Smooth muscle cell (in vitro differentiated cells): ENCODE data around the gene THSD4. TPM values are rescaled to one million over a fixed set of nuclear protein-coding genes. Genes with fewer than 3 reads are reported as not detected.
A peak's percentile ranks its signal among the peaks of the same experiment; 100 is the strongest.

ENCODE experiments used
- DNase-seq: peaks from one replicate; lab custom pipeline; 2025; ENCODE audit not compliant: unreplicated experiment; lab: John Stamatoyannopoulos, UW
- H2AFZ ChIP-seq: fragments of 200-600 bp; sonication (generic); 2 replicates; pipeline ENCODE4 v1.6.0; 2016; ENCODE audit warnings: antibody characterized with exemption, low read depth, mild to moderate bottlenecking
- H3F3A ChIP-seq: fragments of 200-600 bp; sonication (generic); 2 replicates; pipeline ENCODE4 v1.6.0; 2017; ENCODE audit warnings: antibody characterized with exemption, low read depth
- H3K27ac ChIP-seq: fragments of 200-600 bp; sonication (generic); 2 replicates; pipeline ENCODE4 v1.5.1; 2016; ENCODE audit warnings: low read depth, mild to moderate bottlenecking
- H3K27me3 ChIP-seq: fragments of 200-600 bp; sonication (generic); 2 replicates; pipeline ENCODE4 v1.6.1; 2016; ENCODE audit warnings: low read depth, mild to moderate bottlenecking
- H3K36me3 ChIP-seq: fragments of 200-600 bp; sonication (generic); 2 replicates; pipeline ENCODE4 v1.5.1; 2016; ENCODE audit warnings: low read depth
- H3K4me1 ChIP-seq: fragments of 200-600 bp; sonication (generic); 2 replicates; pipeline ENCODE4 v1.5.1; 2016; ENCODE audit warnings: low read depth
- H3K4me2 ChIP-seq: fragments of 200-600 bp; sonication (generic); 2 replicates; pipeline ENCODE4 v1.6.0; 2016; ENCODE audit warnings: mild to moderate bottlenecking
- H3K4me3 ChIP-seq: fragments of 200-600 bp; sonication (generic); 2 replicates; pipeline ENCODE4 v1.5.1; 2016; ENCODE audit warnings: mild to moderate bottlenecking
- H3K79me2 ChIP-seq: fragments of 200-600 bp; sonication (generic); 2 replicates; pipeline ENCODE4 v1.6.0; 2016; ENCODE audit warnings: low read depth, mild to moderate bottlenecking
- H3K9ac ChIP-seq: fragments of 200-600 bp; sonication (generic); 2 replicates; pipeline ENCODE4 v1.6.0; 2016; ENCODE audit warnings: low read depth
- H3K9me3 ChIP-seq: fragments of 200-600 bp; sonication (generic); replicated peaks from 2 replicates; pipeline ENCODE4 v1.5.1; 2016; ENCODE audit warnings: low read depth
- H4K20me1 ChIP-seq: fragments of 200-600 bp; sonication (generic); 2 replicates; pipeline ENCODE4 v1.6.0; 2016; ENCODE audit warnings: low read depth
- WGBS: methylation state at CpG from one replicate; pipeline ENCODE4 v1.1.7; 2016; ENCODE audit warnings: low lambda C conversion rate; 5-methylcytosine and 5-hydroxymethylcytosine counted together
- polyA plus RNA-seq: library from polyadenylated mRNA; unstranded; fragments of >200 nt; fragmentation: Nextera tagmentation; extraction: Ambion mirVana; gene quantifications from 2 replicates; pipeline ENCODE4 v1.2.1, GENCODE V29; 2016
- total RNA-seq: library from RNA; depleted of rRNA; stranded (reverse); fragments of >200 nt; gene quantifications from 2 replicates; pipeline ENCODE4 v1.2.3, GENCODE V29; 2014
- TF ChIP-seq, protein P1 (sequence below): fragments of 200-600 bp; sonication (generic); IDR thresholded peaks from 2 replicates; pipeline ENCODE4 v1.5.1; 2017; ENCODE audit warnings: borderline replicate concordance, mild to moderate bottlenecking, antibody characterized with exemption; ENCODE audit not compliant: insufficient read depth, poor library complexity, severe bottlenecking

The THSD4 gene
- total and polyA plus RNA-seq, 2 experiments from 2014 or later = 2.5 to 4.1 TPM

DNA sequence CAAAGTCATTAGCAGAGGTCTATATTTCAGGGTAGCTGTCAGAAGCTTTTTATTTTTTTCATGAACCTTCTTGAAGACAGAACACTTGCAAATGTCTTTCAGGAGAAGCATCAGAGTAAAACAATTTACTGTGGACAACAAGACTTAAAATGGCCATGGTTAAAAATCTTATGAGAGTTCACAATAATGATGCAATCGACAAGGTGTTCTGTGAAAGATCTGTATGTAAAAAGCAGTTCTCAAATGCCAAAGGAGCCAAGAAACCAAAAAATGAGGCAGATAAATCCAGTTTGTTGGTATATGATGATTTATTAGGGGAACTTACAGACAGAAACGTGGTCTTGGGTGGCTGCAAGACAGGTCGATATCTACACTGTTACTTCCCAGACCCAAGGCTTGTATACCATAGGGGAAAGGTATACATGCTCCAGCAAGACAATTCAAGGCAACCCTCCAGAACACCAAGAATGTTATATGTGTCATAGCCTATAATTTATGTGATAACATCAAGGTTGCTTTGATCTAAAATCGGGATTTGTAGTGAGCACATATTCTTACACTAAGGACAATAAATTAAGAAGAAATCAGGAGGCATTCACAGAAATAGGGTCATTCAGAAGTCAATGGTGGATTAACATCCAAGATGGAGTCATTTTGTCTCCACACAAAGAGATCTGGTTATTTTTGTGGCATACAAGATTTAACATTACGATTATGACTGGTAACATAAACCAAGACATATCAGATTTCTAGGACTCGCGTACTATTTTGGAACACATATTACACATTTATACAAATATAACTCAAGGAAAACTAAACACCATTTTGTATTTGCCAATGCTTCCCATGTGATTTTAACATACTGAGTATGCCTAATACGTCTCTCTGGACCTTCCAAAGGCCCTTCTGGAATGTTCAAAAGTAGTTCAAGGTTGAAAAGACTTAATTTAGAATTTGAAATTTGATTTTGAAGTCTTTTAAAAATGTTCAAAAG, 316.4 kb downstream of the THSD4 start:
- no peaks in the 10 kb centered on the region for H4K20me1 ChIP-seq
- no peak overlapping the region for H3K4me2 ChIP-seq
- H3K27ac ChIP-seq = no peak overlapping the region
- H3K4me3 ChIP-seq = no peak overlapping the region
- no peaks in the 10 kb centered on the region for H3K9me3 ChIP-seq
- H3F3A ChIP-seq = no peaks in the 10 kb centered on the region
- H3K9ac ChIP-seq = no peak overlapping the region
- H3K4me1 ChIP-seq = no peaks in the 10 kb centered on the region
- no peak for DNase-seq
- 91% methylated on average over 8 of the region's 8 CpGs for WGBS
- H2AFZ ChIP-seq = no peak overlapping the region
- TF ChIP-seq, protein P1, sequence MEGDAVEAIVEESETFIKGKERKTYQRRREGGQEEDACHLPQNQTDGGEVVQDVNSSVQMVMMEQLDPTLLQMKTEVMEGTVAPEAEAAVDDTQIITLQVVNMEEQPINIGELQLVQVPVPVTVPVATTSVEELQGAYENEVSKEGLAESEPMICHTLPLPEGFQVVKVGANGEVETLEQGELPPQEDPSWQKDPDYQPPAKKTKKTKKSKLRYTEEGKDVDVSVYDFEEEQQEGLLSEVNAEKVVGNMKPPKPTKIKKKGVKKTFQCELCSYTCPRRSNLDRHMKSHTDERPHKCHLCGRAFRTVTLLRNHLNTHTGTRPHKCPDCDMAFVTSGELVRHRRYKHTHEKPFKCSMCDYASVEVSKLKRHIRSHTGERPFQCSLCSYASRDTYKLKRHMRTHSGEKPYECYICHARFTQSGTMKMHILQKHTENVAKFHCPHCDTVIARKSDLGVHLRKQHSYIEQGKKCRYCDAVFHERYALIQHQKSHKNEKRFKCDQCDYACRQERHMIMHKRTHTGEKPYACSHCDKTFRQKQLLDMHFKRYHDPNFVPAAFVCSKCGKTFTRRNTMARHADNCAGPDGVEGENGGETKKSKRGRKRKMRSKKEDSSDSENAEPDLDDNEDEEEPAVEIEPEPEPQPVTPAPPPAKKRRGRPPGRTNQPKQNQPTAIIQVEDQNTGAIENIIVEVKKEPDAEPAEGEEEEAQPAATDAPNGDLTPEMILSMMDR = no peak
- H3K79me2 ChIP-seq = no peaks in the 10 kb centered on the region
- no peaks in the 10 kb centered on the region for H3K27me3 ChIP-seq
- H3K36me3 ChIP-seq = no peaks in the 10 kb centered on the region

DNA sequence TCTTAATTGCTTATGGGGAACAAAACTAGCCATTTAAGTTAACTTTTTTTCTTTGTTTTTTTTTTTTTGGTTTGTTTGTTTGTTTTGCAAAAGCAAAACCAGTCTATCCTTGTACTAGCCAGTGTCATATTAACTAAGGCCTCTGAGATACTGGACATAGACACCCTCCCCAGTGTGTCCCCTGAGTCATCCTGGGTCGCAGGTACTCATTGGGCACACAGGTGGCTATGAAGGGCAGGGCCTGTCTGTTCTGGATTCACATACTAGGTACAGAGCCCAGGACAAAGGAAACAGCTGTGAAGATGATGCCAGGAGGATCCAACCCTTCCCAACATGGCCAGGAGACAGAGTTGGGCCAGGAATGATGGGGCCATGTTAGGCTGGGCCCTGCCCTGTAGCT, 318.1 kb downstream of the THSD4 start:
- Histone ChIP-seq H3K36me3 (no peaks in the 10 kb centered on the region), H3K79me2 (no peaks in the 10 kb centered on the region), H3K9ac (no peak overlapping the region), H3K4me2 (no peak overlapping the region), H3K27ac (no peak overlapping the region), H3K4me3 (no peak overlapping the region), H3K27me3 (no peaks in the 10 kb centered on the region), H3K4me1 (no peaks in the 10 kb centered on the region), H4K20me1 (no peaks in the 10 kb centered on the region), H2AFZ (no peak overlapping the region), H3F3A (no peaks in the 10 kb centered on the region), H3K9me3 (no peaks in the 10 kb centered on the region)
- TF ChIP-seq, protein P1 = no peak
- 96% methylated on average over 1 of the region's 1 CpG for WGBS
- DNase-seq = no peak

DNA sequence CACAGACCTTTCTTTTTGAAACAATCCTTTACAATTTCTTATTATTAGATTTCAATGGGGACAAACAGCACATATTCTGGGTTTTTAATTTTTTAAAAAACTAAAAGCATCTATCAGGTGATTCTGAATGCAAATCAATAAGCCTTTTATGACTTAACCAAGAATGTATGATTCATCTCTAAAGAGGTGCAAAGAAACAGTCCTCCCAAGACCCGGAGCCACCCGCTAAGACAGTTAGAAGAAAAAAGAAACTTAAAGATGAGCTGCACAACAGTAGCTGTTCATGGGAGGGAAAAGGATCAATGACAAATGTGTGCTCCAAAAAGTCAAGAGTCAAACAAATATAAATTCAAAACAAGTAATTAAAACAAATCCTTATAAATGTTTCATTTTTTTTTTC, 319.5 kb downstream of the THSD4 start:
- no peak overlapping the region for H2AFZ ChIP-seq
- peak overlapping the region; percentile 14 for H3K27ac ChIP-seq
- no peaks in the 10 kb centered on the region for H3K36me3 ChIP-seq
- 67% methylated on average over 2 of the region's 2 CpGs for WGBS
- H3K79me2 ChIP-seq = no peaks in the 10 kb centered on the region
- TF ChIP-seq, protein P1 = no peak
- H3K27me3 ChIP-seq = no peaks in the 10 kb centered on the region
- H3F3A ChIP-seq = no peaks in the 10 kb centered on the region
- H3K9me3 ChIP-seq = no peaks in the 10 kb centered on the region
- no peaks in the 10 kb centered on the region for H4K20me1 ChIP-seq
- no peak overlapping the region for H3K4me2 ChIP-seq
- no peak overlapping the region for H3K9ac ChIP-seq
- no peak for DNase-seq
- H3K4me3 ChIP-seq = no peak overlapping the region
- H3K4me1 ChIP-seq = no peaks in the 10 kb centered on the region

DNA sequence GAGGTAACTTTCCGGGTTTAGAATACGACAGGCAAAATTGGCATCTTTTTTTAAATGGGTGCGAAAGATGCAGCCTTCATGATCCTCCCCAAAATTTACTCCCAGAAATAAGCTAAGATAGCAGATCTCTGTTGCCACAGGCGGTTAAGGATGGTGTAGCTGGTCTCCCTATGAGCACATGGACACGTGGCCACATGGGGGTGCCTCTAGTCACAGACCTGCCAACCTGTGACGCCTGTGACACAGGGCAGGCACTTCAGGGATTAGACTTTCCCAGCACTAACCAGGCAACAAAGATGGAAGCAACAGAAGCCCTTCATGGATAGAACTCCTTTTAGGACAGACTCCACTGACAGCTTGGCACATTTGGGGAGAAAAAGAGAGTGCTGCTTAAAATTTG, 320.3 kb downstream of the THSD4 start:
- H3K4me2 ChIP-seq = no peak overlapping the region
- H2AFZ ChIP-seq = no peak overlapping the region
- H3K27me3 ChIP-seq = no peaks in the 10 kb centered on the region
- no peaks in the 10 kb centered on the region for H3K79me2 ChIP-seq
- peak overlapping the region; percentile 14 for H3K27ac ChIP-seq
- no peaks in the 10 kb centered on the region for H3F3A ChIP-seq
- TF ChIP-seq, protein P1 = no peak
- H4K20me1 ChIP-seq = no peaks in the 10 kb centered on the region
- H3K4me1 ChIP-seq = no peaks in the 10 kb centered on the region
- no peaks in the 10 kb centered on the region for H3K9me3 ChIP-seq
- H3K9ac ChIP-seq = no peak overlapping the region
- H3K36me3 ChIP-seq = no peaks in the 10 kb centered on the region
- no peak for DNase-seq
- WGBS = 59% methylated on average over 6 of the region's 6 CpGs
- H3K4me3 ChIP-seq = no peak overlapping the region
